GM12878 (cell line): Measurements from ENCODE around the gene RTP5. TPM values are rescaled to one million over a fixed set of nuclear protein-coding genes. Genes with fewer than 3 reads are reported as not detected.

Source experiments
- EED ChIP-seq: sonication (generic); IDR thresholded peaks from 2 replicates; pipeline ENCODE4 v1.6.1; 2016; ENCODE audit warnings: antibody characterized with exemption, low read depth
- NFIC ChIP-seq: IDR thresholded peaks from 2 replicates; pipeline ENCODE4 v1.6.1; 2012; ENCODE audit warnings: low read depth, mild to moderate bottlenecking, inconsistent platforms, low read length, moderate library complexity
- polyA plus RNA-seq, 11 experiments: library from polyadenylated mRNA; depleted of rRNA in 4 of 11; unstranded in 6 of 11; stranded (reverse) in 5 of 11; fragments of >200 nt; fragmentation: Nextera tagmentation in 4 of 11; fragmentation: Illumina TruSeq in 1 of 11; extraction: Ambion mirVana in 4 of 11; extraction: Trizol in 1 of 11; gene quantifications; 1 replicate in 1 of 11; 2 replicates in 10 of 11; pipeline versions ENCODE4 v1.2.1 to v1.2.3, GENCODE V29; 2011 to 2016; ENCODE audit warnings: inconsistent platforms in 2 of 11, missing spikeins in 2 of 11, low read depth in 1 of 11
- total RNA-seq, 4 experiments: library from RNA; depleted of rRNA in 3 of 4; stranded (reverse); fragments of >200 nt in 3 of 4; fragmentation: Illumina TruSeq in 1 of 4; extraction: Trizol in 1 of 4; gene quantifications; 2 replicates each; pipeline versions ENCODE4 v1.2.1 to v1.2.3, GENCODE V29; 2013 to 2021
- TF ChIP-seq, protein P1 (sequence below), 3 experiments: IDR thresholded peaks in 2 of 3; conservative IDR thresholded peaks in 1 of 3; 2 replicates each; pipeline ENCODE4 v1.5.1; 2011; ENCODE audit warnings: low read depth in 3 of 3, low read length in 3 of 3, mild to moderate bottlenecking in 3 of 3, control low read depth in 2 of 3, moderate library complexity in 2 of 3, inconsistent platforms in 1 of 3, mixed read lengths in 1 of 3; ENCODE audit not compliant: control insufficient read depth in 2 of 3, insufficient read depth in 1 of 3; ENCODE audit errors: extremely low read depth in 1 of 3
- TF ChIP-seq, protein P2 (sequence below): fragments of 450-650 bp; IDR thresholded peaks from 2 replicates; pipeline ENCODE4 v1.6.1; 2017; ENCODE audit warnings: mild to moderate bottlenecking
- TF ChIP-seq, protein P3 (sequence below): IDR thresholded peaks from 2 replicates; pipeline ENCODE4 v1.6.1; 2012; ENCODE audit warnings: low read depth, low read length, improper control_type of control experiment
- TF ChIP-seq, protein P4 (sequence below): fragments of 450-650 bp; IDR thresholded peaks from 2 replicates; pipeline ENCODE4 v1.6.1; 2017; ENCODE audit warnings: mild to moderate bottlenecking, moderate library complexity
- TF ChIP-seq, protein P5 (sequence below): fragments of 450-650 bp; IDR thresholded peaks from 2 replicates; pipeline ENCODE4 v1.6.1; 2017; ENCODE audit warnings: mild to moderate bottlenecking, moderate library complexity

Gene RTP5
- total and polyA plus RNA-seq, 10 of the 15 experiments (the other 5 are each of a cell fraction or from before 2014, with no cell fraction given): 0.05 TPM; not detected in 9

DNA sequence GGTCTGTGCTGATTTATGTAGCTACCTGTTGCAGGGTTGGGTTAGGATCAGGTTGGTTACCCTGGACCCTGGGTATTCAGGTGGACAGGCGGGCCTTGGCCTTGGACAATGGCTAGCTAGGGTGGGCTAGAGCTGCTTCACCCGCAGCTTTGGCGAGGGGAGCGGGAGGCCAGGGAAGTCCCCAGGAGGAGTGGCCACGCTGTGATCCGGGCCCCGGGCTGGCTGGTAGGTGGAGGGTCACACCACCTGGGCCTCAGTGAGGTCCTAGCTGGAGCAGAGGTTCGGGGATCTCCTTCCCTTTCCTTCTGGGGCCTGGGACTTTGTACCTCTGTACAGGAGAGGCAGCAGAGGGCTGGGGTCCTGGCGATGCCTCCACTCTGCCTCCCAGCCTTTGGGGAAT is 9.8 kb downstream of the RTP5 start (continued):
- TF ChIP-seq, protein P1, sequence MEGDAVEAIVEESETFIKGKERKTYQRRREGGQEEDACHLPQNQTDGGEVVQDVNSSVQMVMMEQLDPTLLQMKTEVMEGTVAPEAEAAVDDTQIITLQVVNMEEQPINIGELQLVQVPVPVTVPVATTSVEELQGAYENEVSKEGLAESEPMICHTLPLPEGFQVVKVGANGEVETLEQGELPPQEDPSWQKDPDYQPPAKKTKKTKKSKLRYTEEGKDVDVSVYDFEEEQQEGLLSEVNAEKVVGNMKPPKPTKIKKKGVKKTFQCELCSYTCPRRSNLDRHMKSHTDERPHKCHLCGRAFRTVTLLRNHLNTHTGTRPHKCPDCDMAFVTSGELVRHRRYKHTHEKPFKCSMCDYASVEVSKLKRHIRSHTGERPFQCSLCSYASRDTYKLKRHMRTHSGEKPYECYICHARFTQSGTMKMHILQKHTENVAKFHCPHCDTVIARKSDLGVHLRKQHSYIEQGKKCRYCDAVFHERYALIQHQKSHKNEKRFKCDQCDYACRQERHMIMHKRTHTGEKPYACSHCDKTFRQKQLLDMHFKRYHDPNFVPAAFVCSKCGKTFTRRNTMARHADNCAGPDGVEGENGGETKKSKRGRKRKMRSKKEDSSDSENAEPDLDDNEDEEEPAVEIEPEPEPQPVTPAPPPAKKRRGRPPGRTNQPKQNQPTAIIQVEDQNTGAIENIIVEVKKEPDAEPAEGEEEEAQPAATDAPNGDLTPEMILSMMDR (IDR thresholded peaks at IDR 0.05 in 2 of 3, conservative IDR thresholded peaks at IDR 0.05 in 1 of 3; ENCODE audit: control insufficient read depth in 2 of 3, extremely low read depth in 1 of 3, insufficient read depth in 1 of 3, low read depth in 3 of 3, low read length in 3 of 3): no peak
- TF ChIP-seq, protein P2, sequence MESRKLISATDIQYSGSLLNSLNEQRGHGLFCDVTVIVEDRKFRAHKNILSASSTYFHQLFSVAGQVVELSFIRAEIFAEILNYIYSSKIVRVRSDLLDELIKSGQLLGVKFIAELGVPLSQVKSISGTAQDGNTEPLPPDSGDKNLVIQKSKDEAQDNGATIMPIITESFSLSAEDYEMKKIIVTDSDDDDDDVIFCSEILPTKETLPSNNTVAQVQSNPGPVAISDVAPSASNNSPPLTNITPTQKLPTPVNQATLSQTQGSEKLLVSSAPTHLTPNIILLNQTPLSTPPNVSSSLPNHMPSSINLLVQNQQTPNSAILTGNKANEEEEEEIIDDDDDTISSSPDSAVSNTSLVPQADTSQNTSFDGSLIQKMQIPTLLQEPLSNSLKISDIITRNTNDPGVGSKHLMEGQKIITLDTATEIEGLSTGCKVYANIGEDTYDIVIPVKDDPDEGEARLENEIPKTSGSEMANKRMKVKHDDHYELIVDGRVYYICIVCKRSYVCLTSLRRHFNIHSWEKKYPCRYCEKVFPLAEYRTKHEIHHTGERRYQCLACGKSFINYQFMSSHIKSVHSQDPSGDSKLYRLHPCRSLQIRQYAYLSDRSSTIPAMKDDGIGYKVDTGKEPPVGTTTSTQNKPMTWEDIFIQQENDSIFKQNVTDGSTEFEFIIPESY: no peak
- TF ChIP-seq EED (no peak), NFIC (no peak)
- TF ChIP-seq, protein P3, sequence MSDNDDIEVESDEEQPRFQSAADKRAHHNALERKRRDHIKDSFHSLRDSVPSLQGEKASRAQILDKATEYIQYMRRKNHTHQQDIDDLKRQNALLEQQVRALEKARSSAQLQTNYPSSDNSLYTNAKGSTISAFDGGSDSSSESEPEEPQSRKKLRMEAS: no peak
- TF ChIP-seq, protein P4, sequence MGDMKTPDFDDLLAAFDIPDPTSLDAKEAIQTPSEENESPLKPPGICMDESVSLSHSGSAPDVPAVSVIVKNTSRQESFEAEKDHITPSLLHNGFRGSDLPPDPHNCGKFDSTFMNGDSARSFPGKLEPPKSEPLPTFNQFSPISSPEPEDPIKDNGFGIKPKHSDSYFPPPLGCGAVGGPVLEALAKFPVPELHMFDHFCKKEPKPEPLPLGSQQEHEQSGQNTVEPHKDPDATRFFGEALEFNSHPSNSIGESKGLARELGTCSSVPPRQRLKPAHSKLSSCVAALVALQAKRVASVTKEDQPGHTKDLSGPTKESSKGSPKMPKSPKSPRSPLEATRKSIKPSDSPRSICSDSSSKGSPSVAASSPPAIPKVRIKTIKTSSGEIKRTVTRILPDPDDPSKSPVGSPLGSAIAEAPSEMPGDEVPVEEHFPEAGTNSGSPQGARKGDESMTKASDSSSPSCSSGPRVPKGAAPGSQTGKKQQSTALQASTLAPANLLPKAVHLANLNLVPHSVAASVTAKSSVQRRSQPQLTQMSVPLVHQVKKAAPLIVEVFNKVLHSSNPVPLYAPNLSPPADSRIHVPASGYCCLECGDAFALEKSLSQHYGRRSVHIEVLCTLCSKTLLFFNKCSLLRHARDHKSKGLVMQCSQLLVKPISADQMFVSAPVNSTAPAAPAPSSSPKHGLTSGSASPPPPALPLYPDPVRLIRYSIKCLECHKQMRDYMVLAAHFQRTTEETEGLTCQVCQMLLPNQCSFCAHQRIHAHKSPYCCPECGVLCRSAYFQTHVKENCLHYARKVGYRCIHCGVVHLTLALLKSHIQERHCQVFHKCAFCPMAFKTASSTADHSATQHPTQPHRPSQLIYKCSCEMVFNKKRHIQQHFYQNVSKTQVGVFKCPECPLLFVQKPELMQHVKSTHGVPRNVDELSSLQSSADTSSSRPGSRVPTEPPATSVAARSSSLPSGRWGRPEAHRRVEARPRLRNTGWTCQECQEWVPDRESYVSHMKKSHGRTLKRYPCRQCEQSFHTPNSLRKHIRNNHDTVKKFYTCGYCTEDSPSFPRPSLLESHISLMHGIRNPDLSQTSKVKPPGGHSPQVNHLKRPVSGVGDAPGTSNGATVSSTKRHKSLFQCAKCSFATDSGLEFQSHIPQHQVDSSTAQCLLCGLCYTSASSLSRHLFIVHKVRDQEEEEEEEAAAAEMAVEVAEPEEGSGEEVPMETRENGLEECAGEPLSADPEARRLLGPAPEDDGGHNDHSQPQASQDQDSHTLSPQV: no peak
- TF ChIP-seq, protein P5, sequence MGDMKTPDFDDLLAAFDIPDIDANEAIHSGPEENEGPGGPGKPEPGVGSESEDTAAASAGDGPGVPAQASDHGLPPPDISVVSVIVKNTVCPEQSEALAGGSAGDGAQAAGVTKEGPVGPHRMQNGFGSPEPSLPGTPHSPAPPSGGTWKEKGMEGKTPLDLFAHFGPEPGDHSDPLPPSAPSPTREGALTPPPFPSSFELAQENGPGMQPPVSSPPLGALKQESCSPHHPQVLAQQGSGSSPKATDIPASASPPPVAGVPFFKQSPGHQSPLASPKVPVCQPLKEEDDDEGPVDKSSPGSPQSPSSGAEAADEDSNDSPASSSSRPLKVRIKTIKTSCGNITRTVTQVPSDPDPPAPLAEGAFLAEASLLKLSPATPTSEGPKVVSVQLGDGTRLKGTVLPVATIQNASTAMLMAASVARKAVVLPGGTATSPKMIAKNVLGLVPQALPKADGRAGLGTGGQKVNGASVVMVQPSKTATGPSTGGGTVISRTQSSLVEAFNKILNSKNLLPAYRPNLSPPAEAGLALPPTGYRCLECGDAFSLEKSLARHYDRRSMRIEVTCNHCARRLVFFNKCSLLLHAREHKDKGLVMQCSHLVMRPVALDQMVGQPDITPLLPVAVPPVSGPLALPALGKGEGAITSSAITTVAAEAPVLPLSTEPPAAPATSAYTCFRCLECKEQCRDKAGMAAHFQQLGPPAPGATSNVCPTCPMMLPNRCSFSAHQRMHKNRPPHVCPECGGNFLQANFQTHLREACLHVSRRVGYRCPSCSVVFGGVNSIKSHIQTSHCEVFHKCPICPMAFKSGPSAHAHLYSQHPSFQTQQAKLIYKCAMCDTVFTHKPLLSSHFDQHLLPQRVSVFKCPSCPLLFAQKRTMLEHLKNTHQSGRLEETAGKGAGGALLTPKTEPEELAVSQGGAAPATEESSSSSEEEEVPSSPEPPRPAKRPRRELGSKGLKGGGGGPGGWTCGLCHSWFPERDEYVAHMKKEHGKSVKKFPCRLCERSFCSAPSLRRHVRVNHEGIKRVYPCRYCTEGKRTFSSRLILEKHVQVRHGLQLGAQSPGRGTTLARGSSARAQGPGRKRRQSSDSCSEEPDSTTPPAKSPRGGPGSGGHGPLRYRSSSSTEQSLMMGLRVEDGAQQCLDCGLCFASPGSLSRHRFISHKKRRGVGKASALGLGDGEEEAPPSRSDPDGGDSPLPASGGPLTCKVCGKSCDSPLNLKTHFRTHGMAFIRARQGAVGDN: no peak
